ENCODE data around the gene OOSP1. TPM values are rescaled to one million over a fixed set of nuclear protein-coding genes. Genes with fewer than 3 reads are reported as not detected.

OOSP1 gene
- polyA plus RNA-seq, 1 donor (not counting 4 experiments of a cell fraction or from before 2014, with no cell fraction given): not detected

GRCh38 chr11:59983212-59983611, 45.0 kb downstream of the OOSP1 start:
- Histone ChIP-seq H3K27me3 (ENCODE audit: control insufficient read depth, extremely low read depth, insufficient read depth, low read length) (no peaks in the 10 kb centered on the region), H3K9me3 (ENCODE audit: control insufficient read depth, low read depth, low read length) (no peaks in the 10 kb centered on the region), H3K36me3 (ENCODE audit: control insufficient read depth in 2 of 2, extremely low read depth in 1 of 2, insufficient read depth in 2 of 2, low read length in 2 of 2) (no peaks in the 10 kb centered on the region), H3K27ac (ENCODE audit: control insufficient read depth, insufficient read depth, low read length) (no peak overlapping the region), H3K4me3 (ENCODE audit: control insufficient read depth in 2 of 3, extremely low read depth in 1 of 3, insufficient read depth in 2 of 3, low read depth in 1 of 3, low read length in 3 of 3) (no peak overlapping the region), H3K4me2 (ENCODE audit: control insufficient read depth, extremely low read depth, insufficient read depth, low read depth, low read length) (no peak overlapping the region), H3K79me2 (ENCODE audit: control insufficient read depth, insufficient read depth, low read length) (no peaks in the 10 kb centered on the region), H4K20me1 (ENCODE audit: control insufficient read depth, extremely low read depth, insufficient read depth, low read length) (no peaks in the 10 kb centered on the region), H3K4me1 (ENCODE audit: control insufficient read depth, extremely low read depth, insufficient read depth, low read length) (no peaks in the 10 kb centered on the region), H3K9me1 (ENCODE audit: control insufficient read depth, extremely low read depth, insufficient read depth, low read length) (no peaks in the 10 kb centered on the region), H3K9ac (ENCODE audit: control insufficient read depth, extremely low read depth, insufficient read depth, low read length) (no peak overlapping the region), H2AFZ (ENCODE audit: control insufficient read depth, low read length) (no peak overlapping the region)
- no peak for FAIRE-seq
- dilution Hi-C loops (cut with MboI; ENCODE audit: extremely low pct_ligation_motif_present, low sequenced_read_pairs): no loop called here
- TF ChIP-seq CTCF (optimal IDR thresholded peaks at IDR 0.05 in 1 of 3, IDR thresholded peaks at IDR 0.05 in 1 of 3, conservative IDR thresholded peaks at IDR 0.05 in 1 of 3; ENCODE audit: extremely low read depth in 1 of 3, insufficient read depth in 2 of 3, low read length in 3 of 3) (no peak), EZH2 (IDR thresholded peaks at IDR 0.05; ENCODE audit: low read length) (no peak)
- DNase-seq (ENCODE audit: low read depth, low spot score): no peak

DNA sequence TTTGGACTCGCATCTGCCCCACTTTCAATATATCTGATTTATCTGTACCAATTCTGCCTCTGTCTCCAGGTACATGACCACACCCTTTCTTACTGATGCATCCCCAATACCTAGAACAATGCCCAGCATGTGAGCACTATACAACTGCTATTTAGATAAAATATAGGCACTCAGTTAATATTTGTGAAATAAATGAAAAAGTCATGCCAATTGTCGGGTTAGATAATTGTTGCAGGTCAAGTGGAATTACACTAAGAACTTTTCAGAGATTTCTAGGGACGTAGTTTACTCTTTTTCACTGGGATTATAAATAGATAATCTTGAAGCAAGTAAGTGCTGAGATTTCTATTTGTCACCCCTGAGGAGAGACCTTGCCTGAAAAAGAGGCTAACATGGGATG, 46.1 kb downstream of the OOSP1 start:
- DNase-seq (ENCODE audit: low read depth, low spot score) (no peak), FAIRE-seq (no peak)
- no peak overlapping the region for H3K27ac ChIP-seq (ENCODE audit: control insufficient read depth, insufficient read depth, low read length)

More for the DNA sequence above, 46.1 kb downstream of the OOSP1 start:
- H3K9me3 ChIP-seq (ENCODE audit: control insufficient read depth, low read depth, low read length): no peaks in the 10 kb centered on the region
- H4K20me1 ChIP-seq (ENCODE audit: control insufficient read depth, extremely low read depth, insufficient read depth, low read length): no peaks in the 10 kb centered on the region
- no peak overlapping the region for H3K9ac ChIP-seq (ENCODE audit: control insufficient read depth, extremely low read depth, insufficient read depth, low read length)
- H2AFZ ChIP-seq (ENCODE audit: control insufficient read depth, low read length): no peak overlapping the region
- TF ChIP-seq EZH2 (IDR thresholded peaks at IDR 0.05; ENCODE audit: low read length) (no peak), CTCF (optimal IDR thresholded peaks at IDR 0.05 in 1 of 3, IDR thresholded peaks at IDR 0.05 in 1 of 3, conservative IDR thresholded peaks at IDR 0.05 in 1 of 3; ENCODE audit: extremely low read depth in 1 of 3, insufficient read depth in 2 of 3, low read length in 3 of 3) (no peak)
- H3K36me3 ChIP-seq (ENCODE audit: control insufficient read depth in 2 of 2, extremely low read depth in 1 of 2, insufficient read depth in 2 of 2, low read length in 2 of 2): no peaks in the 10 kb centered on the region
- H3K4me3 ChIP-seq (ENCODE audit: control insufficient read depth in 2 of 3, extremely low read depth in 1 of 3, insufficient read depth in 2 of 3, low read depth in 1 of 3, low read length in 3 of 3): no peak overlapping the region
- dilution Hi-C loops (cut with MboI; ENCODE audit: extremely low pct_ligation_motif_present, low sequenced_read_pairs): no loop called here
- H3K9me1 ChIP-seq (ENCODE audit: control insufficient read depth, extremely low read depth, insufficient read depth, low read length): no peaks in the 10 kb centered on the region
- H3K4me2 ChIP-seq (ENCODE audit: control insufficient read depth, extremely low read depth, insufficient read depth, low read depth, low read length): no peak overlapping the region
- H3K79me2 ChIP-seq (ENCODE audit: control insufficient read depth, insufficient read depth, low read length): no peaks in the 10 kb centered on the region
- no peaks in the 10 kb centered on the region for H3K27me3 ChIP-seq (ENCODE audit: control insufficient read depth, extremely low read depth, insufficient read depth, low read length)
- H3K4me1 ChIP-seq (ENCODE audit: control insufficient read depth, extremely low read depth, insufficient read depth, low read length): no peaks in the 10 kb centered on the region

Measured in keratinocyte (primary cell).